ENCODE data around the gene GPX5.
"Not testable (repeated sequence)": the region's sequence is repeated elsewhere in the genome, so short reads cannot be mapped to it uniquely, and the experiment has no call there.

GPX5 gene

GRCh38 chr6:28515676-28516075 is 10.0 kb upstream of the GPX5 start, which contains the start of gene GPX6:
GPX6 (minus strand) TSS chr6:28515793; CDS start chr6:28515743, 50 bp downstream.
- no peak for DNase-seq (ENCODE audit: low read depth in 2 of 2)

- DNase-seq (ENCODE audit: low read depth in 2 of 2): no peak
Observed at GRCh38 chr6:28517964-28518363, 7.7 kb upstream of the GPX5 start.

DNA sequence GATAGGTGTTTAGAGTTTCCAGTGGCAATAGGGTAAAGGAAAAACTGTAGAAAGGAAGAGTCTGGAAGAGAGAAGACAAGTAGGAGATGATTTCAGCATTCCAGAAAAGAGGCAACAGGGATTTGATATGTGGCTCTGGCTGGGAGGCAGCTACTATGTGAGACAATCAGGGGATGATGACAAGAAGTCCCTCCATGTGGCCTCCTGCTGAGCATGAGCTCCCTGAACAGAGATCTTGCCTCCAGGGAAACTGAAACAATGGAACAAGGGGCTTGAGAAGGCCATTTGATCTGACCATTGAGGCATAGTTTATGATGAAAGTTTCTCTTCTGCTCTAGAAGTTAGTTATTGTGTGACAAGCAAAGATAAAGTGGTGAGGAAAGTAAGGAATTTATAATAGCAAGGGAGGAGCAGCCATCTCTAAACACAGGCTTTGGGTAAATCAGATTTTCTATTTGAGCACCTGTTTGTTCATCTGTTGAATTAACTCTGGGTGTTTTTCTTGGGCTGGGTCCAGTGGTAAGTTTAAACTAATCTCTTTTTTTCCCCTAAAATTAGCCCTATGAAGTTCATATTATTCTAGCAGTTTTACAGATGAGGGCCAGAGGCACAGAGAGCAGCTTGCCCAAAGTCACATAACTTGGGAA is 3.0 kb upstream of the GPX5 start:
- no peak for DNase-seq (ENCODE audit: low read depth in 2 of 2)

- DNase-seq (ENCODE audit: low read depth in 2 of 2): peak in 1 of 2 donors; percentile 14
Observed at GRCh38 chr6:28523241-28523622, 2.4 kb upstream of the GPX5 start.

GRCh38 chr6:28530777-28531176 is 5.1 kb downstream of the GPX5 start:
- no peak for DNase-seq (ENCODE audit: low read depth in 2 of 2)

- no peak for DNase-seq (ENCODE audit: low read depth in 2 of 2)
Observed at GRCh38 chr6:28531479-28532128, 5.9 kb downstream of the GPX5 start.

- no peak for DNase-seq (ENCODE audit: low read depth in 2 of 2)
Observed at GRCh38 chr6:28534306-28534705, 8.6 kb downstream of the GPX5 start.

DNA sequence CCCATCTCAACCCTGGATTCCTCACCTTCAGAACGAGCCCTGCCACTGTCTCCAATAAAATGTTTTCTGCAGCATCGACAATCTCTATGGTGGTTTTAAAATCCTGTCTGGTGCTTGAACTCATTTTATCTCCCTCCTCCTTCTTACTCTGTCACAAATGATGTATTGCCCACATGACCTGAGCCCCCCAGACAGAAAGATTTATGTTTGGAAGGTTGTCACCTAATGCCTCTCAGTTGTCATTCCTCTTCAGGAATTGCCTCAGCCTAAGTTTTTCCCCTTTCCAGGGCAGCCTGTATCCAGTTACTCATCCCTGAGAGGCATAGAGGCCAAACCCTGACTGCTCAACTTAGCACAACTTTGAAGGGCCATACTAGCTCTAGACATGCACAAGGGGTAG is 9.2 kb downstream of the GPX5 start:
- DNase-seq (ENCODE audit: low read depth in 2 of 2): no peak

DNA sequence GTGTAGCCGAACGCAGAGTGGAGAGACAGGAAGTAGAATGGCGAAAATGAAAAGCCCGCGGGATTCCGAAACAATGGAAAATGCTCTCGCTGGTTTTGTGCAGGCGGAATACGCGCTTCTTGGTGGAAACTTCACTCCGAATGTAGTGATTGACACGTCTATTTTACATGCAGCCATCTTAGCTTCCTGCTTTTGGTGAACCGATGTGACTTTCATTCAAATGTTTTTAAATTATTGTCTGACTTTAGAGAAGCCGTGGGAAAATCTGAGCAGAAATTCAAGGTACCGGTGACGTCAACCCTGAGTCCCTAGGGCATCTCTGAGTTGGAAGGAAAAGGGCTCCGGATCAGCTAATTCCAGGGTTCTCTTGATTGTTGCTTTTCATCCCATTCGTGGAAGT is 11.4 kb downstream of the GPX5 start:
- no peak for DNase-seq (ENCODE audit: low read depth in 2 of 2)

GRCh38 chr6:28537509-28538140 is 11.9 kb downstream of the GPX5 start:
- no peak for DNase-seq (ENCODE audit: low read depth in 2 of 2)

DNA sequence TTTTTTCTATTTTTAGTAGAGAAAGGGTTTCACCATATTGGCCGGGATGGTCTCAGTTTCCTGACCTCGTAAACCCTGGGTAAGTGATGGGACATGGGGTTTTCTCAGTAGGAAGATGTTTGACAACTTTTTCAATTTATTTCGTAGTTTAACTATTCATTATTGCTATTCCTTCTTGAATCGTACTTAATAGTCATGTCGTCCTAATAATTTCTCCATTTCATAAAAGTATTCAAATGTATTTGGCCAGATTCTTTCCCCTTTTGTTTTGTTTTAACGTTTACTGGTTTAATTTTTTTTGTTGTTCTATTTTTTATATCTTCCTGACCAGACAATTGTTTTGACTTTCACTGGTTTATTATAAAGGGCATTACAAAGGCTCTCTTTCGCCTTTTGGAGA is 16.3 kb downstream of the GPX5 start:
- DNase-seq (ENCODE audit: low read depth in 2 of 2): no peak

DNA sequence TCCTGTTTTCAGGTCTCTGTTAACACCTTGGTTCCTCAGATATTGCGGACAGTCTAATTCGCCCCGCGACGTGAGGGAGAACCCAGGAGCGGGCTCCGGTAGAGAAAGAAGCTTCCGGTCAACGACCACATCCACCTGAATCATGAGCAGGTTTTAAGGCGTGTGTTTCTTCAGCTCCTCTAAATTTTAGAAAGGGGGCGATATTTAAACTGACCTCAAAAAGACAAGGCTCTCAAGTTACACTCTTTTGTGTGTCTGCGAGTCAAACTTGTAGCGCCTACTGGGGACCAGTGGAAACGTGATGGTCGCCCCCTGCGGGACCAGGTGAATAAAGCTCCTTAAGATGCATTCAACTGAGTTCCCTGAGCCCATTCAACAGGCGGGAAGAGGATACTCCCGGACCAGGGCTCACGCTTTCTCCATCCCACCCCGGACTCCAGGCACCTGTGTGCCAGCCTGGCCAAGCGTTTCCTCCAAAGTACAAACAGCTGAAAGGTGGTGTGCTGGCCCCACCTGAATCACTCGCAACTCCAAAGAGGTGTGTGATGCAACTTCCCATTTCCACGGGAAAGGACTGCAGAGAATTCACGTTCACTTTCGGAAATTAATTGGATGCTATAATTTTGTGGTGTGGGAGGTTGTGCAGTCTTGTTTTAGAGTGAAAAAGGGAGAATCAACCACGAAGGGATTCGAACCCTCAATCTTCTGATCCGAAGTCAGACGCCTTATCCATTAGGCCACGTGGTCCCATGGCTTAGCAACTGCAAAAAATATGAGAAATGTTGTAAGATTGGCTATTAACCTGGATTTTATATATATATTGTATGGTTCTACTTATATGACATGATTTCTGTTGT is 17.0 kb downstream of the GPX5 start:
- peak in 1 of 2 donors; percentile 28 for DNase-seq (ENCODE audit: low read depth in 2 of 2)

DNA sequence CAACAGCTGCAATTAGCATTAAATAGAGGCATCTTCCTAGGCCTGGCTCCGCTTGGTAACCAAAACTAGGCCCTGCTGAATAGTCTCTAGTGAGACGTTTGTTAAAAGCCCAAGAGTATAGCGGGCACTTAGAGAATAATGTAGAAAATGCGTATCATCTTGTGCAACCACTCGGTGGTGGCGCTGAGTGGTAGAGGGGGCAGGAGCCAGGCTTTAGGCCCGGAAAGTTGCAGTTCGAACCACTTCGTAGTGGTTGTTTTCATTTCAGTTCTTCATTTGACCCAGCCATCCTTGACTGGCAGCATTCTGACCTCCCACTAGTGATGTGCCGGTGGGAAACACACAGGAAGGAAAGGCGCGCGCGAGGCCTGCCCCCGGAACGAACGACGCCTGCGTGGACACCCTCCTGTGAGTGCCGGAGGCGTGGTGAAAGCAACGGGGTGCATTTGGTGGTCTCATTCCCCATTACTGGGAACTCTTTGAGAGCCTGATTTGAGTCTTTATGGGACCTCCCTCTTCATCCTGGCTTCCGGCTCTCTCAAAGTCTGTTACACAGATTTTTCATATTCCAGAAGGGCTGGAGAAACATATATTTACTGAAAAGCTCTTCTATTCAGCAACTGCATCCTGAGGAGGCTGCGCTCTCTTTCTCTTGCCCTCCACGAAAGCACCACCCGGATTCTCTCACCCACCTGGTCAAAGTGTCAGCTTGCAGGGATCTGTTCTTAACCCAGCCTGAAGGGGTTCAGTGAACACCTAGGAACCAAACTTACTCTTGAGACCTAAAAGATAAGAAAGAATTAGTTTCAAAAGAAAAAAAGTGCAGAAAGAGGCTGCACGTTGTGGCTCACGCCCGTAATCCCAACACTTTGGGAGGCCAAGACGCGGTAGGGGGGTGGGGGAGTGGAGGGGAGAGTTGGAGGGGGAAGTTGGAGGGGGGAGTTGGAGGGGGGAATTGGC is 18.2 kb downstream of the GPX5 start:
- no peak for DNase-seq (ENCODE audit: low read depth in 2 of 2)

GRCh38 chr6:28545955-28546354 is 20.3 kb downstream of the GPX5 start:
- DNase-seq (ENCODE audit: low read depth in 2 of 2): no peak

GRCh38 chr6:28547003-28547402 is 21.3 kb downstream of the GPX5 start:
- not testable (repeated sequence) for DNase-seq (ENCODE audit: low read depth in 2 of 2)

DNA sequence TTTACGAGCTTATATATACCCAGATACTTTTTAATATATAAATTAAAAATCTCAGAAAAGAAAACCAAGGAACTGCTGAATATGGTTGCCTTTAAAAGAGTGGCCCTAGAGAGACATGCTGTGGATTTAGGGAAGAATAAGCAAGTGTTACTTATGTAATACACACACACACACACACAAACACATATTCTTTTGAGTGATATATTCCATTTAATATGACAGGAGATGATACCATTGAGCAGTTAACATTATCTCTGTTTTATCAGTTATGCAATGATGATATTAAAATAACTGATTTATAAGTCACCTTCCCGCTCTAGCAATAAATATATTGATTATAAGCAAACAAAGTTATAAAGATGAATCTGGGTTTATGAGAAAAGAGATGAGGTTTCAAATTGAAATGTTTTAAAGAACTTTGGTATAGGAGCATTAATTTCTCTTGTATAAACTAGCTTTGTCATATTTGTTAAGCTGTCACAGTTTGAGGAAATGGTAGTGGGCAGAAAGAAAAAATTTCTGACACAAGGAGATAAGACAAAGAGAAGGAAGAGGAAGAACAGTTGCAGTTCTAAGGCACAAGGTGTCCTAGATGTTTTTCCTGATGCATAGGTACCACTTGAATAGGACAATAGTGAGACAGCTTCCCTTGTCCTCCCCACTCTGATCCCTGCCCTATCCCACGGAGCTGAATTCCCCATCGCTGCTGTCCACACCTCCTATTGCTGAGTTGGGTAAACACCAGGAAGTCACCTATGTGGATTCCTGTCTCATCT is 26.4 kb downstream of the GPX5 start:
- DNase-seq (ENCODE audit: low read depth in 2 of 2): no peak

DNA sequence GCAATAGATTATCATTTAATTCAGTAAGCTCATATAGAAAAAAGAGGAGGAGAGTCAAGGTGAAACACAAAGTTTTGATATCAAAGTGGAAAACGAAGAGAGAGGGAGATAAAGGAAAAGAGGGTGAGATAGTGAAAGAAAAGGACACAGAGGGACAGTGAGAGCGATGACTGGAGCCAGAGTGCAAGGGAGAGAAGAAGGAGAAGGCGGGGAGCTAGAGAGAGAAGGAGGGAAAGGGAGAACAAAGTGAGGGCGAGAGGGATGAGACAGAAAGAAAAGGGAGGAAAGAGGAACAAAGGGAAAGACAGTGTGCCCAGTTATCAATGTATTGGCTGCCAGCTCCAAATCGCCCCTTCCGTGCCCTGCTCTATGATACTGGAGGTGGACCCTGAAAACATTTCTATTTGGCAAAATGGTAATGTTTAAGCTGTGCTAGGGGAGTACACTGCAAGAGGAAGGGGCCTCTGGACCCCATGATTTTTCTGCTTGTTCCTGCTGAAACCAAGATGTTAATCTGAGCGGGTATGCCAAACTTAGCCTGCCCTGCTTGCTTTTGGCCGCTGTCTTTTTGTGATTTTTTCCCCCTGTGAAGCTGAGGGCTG is 27.8 kb downstream of the GPX5 start:
- DNase-seq (ENCODE audit: low read depth in 2 of 2): no peak

DNA sequence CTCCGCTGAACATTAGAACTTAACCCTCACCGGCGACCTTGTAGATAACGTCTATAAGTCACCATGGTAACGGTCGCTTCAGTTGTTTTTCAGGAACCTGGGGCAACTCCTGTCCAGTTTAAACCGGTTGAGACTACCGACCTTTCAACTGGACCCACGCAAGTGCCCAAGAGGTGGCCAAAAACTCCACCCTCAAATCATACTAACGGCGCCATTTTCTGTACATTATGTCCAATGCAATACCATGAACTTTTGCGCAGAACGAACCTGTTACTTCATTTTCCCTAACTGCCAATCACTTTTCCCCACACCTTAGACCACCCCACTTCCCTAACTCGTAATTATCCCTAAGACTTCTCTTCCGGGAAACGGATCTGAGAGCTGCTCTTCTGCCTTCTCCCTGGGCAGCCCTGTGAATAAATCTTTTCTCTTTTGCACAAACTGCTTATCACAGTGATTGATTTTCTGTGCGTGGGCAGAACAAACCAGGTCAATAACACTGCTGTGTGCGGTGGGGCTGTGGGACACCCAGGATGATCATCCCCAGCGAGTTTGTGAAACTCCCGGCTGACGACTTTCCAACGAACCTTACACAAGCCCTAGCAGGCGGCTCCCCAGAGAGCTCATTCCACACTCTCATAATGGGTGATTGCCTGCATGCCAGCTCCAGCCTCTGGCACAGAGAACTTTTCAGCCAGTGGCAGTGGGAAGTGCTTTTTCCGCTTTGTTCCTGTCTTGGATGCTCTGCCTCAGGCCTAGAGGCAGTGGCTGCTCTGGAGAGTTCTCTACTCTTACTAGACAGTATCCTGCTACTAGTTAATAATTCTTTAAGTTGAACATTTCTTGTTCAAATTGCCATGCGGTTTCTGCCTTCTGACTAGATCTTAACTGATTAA is 28.6 kb downstream of the GPX5 start:
- DNase-seq (ENCODE audit: low read depth in 2 of 2): no peak

GRCh38 chr6:28555136-28555535 is 29.5 kb downstream of the GPX5 start:
- DNase-seq (ENCODE audit: low read depth in 2 of 2): no peak

Data from stimulated activated CD8-positive, alpha-beta memory T cell treated with anti-CD3 and anti-CD28 coated beads, Interleukin-2, amount 100 ng/mL, for 1 hour (primary cell).